Pancreas (tissue), 10 donors: Measurements from ENCODE around the gene SLC45A3. TPM values are rescaled to one million over a fixed set of nuclear protein-coding genes. Genes with fewer than 3 reads are reported as not detected.

ENCODE experiments used
- ATAC-seq, 4 donors: fragments of 200-7000 bp; cut with Tn5 transposase; one replicate each; pipeline versions ENCODE4 v1.8.0 to v1.9.1; 2020; ENCODE audit warnings: mild to moderate bottlenecking in 4 of 4, moderate library complexity in 4 of 4
- DNase-seq, 6 donors: peaks; one replicate each; pipeline ENCODE4 v3.0.0-alpha.2; 2020
- FAIRE-seq: peaks from 2 replicates; lab custom pipeline; 2012; peaks lifted over from hg19 to GRCh38; lab: Jason Lieb, UNC
- H3K27ac ChIP-seq, 4 donors: fragments of 200-600 bp; sonication (generic); 1 replicate in 3 of 4; 2 replicates in 1 of 4; pipeline versions ENCODE4 v1.5.0 to v1.8.0; 2020
- H3K27me3 ChIP-seq, 4 donors: fragments of 200-600 bp; one replicate each; pipeline ENCODE4 v1.8.0; 2021
- H3K36me3 ChIP-seq, 3 donors: fragments of 200-600 bp; sonication (generic) in 1 of 3; one replicate each; pipeline versions ENCODE4 v1.5.0 to v1.8.0; 2020 to 2021
- H3K4me1 ChIP-seq, 3 donors: fragments of 200-600 bp; one replicate each; pipeline ENCODE4 v1.8.0; 2021
- H3K4me3 ChIP-seq, 4 donors: fragments of 200-600 bp; sonication (generic) in 2 of 4; one replicate each; pipeline versions ENCODE4 v1.5.0 to v1.8.0; 2020 to 2021
- H3K9me3 ChIP-seq, 4 donors: fragments of 200-600 bp; one replicate each; pipeline ENCODE4 v1.8.0; 2021
- CTCF ChIP-seq, 4 donors: fragments of 200-600 bp; sonication (generic) in 3 of 4; IDR thresholded peaks; one replicate each; pipeline versions ENCODE4 v1.5.0 to v1.8.0; 2021; ENCODE audit warnings: antibody characterized with exemption in 4 of 4
- WGBS, 2 donors: extraction: QIAGEN DNeasy Blood & Tissue Kit; methylation state at CpG; one replicate each; pipeline ENCODE4 v1.1.7; 2013; 5-methylcytosine and 5-hydroxymethylcytosine counted together
- intact Hi-C, 3 donors: fragments of 100-400 bp; cut with DNase I; formaldehyde crosslinking; loops; one replicate each; pipeline versions ENCODE4 v1.11.1 to v1.14.2; 2022
- polyA plus RNA-seq, 2 donors: library from polyadenylated mRNA; stranded (reverse); fragments of 200-250 nt; gene quantifications; one replicate each; pipeline ENCODE4 v1.2.3, GENCODE V29; 2013
- total RNA-seq, 6 donors: library from RNA; stranded (reverse); fragmentation: NEBNext Ultra II Directional in 4 of 6; extraction: Animal tissue kit (Norgen Biotek cat#: 25700) in 4 of 6; gene quantifications; one replicate each; pipeline versions ENCODE4 v1.2.1 to v1.2.4, GENCODE V29; 2021 to 2023
- donor health status: healthy with polysubstance abuse.
- donor health status: DM: no; HTN: no; CAD: no; lungs with moderate emphysema.
- donor health status: DM: no; HTN: no; CAD: no.
- donor health status: control.
- donor health status: control.
- donor health status: Bipolar disorder and iron deficiency.
- donor health status: DM: yes; HTN: yes; CAD: no.
- donor health status: DM: no; HTN: no; CAD: no.
- donor health status: DM: no; HTN: no; CAD: no.
- donor health status: DM: yes; HTN: yes; CAD: no.

The SLC45A3 gene
- total and polyA plus RNA-seq, 8 donors = 0.28 to 4.7 (median 1.3) TPM

- TF ChIP-seq CTCF (IDR thresholded peaks at IDR 0.05) = no peak
- intact Hi-C loops = no loop called here
- Histone ChIP-seq H3K9me3 (no peaks in the 10 kb centered on the region), H3K4me1 (no peaks in the 10 kb centered on the region), H3K36me3 (no peaks in the 10 kb centered on the region), H3K27me3 (no peaks in the 10 kb centered on the region), H3K4me3 (no peak overlapping the region), H3K27ac (no peak overlapping the region)
- ATAC-seq (no peak), DNase-seq (no peak), FAIRE-seq (no peak)
- 73 to 74% methylated on average over 11 of the region's 11 CpGs for WGBS, 2 donors
Measured at GRCh38 chr1:205652984-205653383, 27.3 kb downstream of the SLC45A3 start.

GRCh38 chr1:205650241-205650640 is 30.1 kb downstream of the SLC45A3 start:
- no peaks in the 10 kb centered on the region for H3K4me1 ChIP-seq
- no peak for TF ChIP-seq CTCF (IDR thresholded peaks at IDR 0.05)
- no peak overlapping the region for H3K27ac ChIP-seq
- 80 to 88% methylated on average over 1 of the region's 1 CpG for WGBS, 2 donors
- DNase-seq = no peak
- no peaks in the 10 kb centered on the region for H3K27me3 ChIP-seq
- no peak for FAIRE-seq
- intact Hi-C loops = no loop called here
- no peaks in the 10 kb centered on the region for H3K9me3 ChIP-seq
- ATAC-seq = no peak
- H3K36me3 ChIP-seq = no peaks in the 10 kb centered on the region
- no peak overlapping the region for H3K4me3 ChIP-seq

GRCh38 chr1:205645519-205645918 is 34.8 kb downstream of the SLC45A3 start:
- TF ChIP-seq CTCF (IDR thresholded peaks at IDR 0.05) = no peak
- no peaks in the 10 kb centered on the region for H3K4me1 ChIP-seq
- H3K36me3 ChIP-seq = no peaks in the 10 kb centered on the region
- 73 to 82% methylated on average over 8 of the region's 8 CpGs for WGBS, 2 donors
- ATAC-seq (no peak), FAIRE-seq (no peak), DNase-seq (peak in 1 of 6 donors; percentile 24)
- no peak overlapping the region for H3K4me3 ChIP-seq
- no peaks in the 10 kb centered on the region for H3K27me3 ChIP-seq
- intact Hi-C loops = loop anchor here in 1 of 3 donors (10.0 kb wide), 1 partner anchor 311 kb away; no protein-coding TSS in a partner anchor
- H3K27ac ChIP-seq = no peak overlapping the region
- no peaks in the 10 kb centered on the region for H3K9me3 ChIP-seq

- no peak for DNase-seq
- Histone ChIP-seq H3K4me3 (no peak overlapping the region), H3K4me1 (no peaks in the 10 kb centered on the region), H3K36me3 (no peaks in the 10 kb centered on the region), H3K27ac (no peak overlapping the region), H3K9me3 (no peaks in the 10 kb centered on the region), H3K27me3 (no peaks in the 10 kb centered on the region)
- WGBS, 2 donors = 82 to 95% methylated on average over 2 of the region's 2 CpGs
- no peak for TF ChIP-seq CTCF (IDR thresholded peaks at IDR 0.05)
- intact Hi-C loops = loop anchor here in 1 of 3 donors (10.0 kb wide), 1 partner anchor 308 kb away; no protein-coding TSS in a partner anchor
- ATAC-seq = no peak
- no peak for FAIRE-seq
Measured at GRCh38 chr1:205642679-205643307, 37.5 kb downstream of the SLC45A3 start.

GRCh38 chr1:205639567-205639966 is 40.7 kb downstream of the SLC45A3 start:
- H3K36me3 ChIP-seq = no peaks in the 10 kb centered on the region
- intact Hi-C loops = no loop called here
- no peak for FAIRE-seq
- no peaks in the 10 kb centered on the region for H3K4me1 ChIP-seq
- no peaks in the 10 kb centered on the region for H3K27me3 ChIP-seq
- no peak for TF ChIP-seq CTCF (IDR thresholded peaks at IDR 0.05)
- no peak overlapping the region for H3K27ac ChIP-seq
- WGBS, 2 donors = 61 to 84% methylated on average over 1 of the region's 1 CpG
- no peaks in the 10 kb centered on the region for H3K9me3 ChIP-seq
- DNase-seq = no peak
- no peak overlapping the region for H3K4me3 ChIP-seq
- ATAC-seq = no peak
